NCI-H345 (cell line): ENCODE measurements around the gene NPRL2.

ENCODE experiments used
- DNase-seq: peaks from one replicate; lab custom pipeline; 2025; lab: John Stamatoyannopoulos, UW

NPRL2 gene

DNA sequence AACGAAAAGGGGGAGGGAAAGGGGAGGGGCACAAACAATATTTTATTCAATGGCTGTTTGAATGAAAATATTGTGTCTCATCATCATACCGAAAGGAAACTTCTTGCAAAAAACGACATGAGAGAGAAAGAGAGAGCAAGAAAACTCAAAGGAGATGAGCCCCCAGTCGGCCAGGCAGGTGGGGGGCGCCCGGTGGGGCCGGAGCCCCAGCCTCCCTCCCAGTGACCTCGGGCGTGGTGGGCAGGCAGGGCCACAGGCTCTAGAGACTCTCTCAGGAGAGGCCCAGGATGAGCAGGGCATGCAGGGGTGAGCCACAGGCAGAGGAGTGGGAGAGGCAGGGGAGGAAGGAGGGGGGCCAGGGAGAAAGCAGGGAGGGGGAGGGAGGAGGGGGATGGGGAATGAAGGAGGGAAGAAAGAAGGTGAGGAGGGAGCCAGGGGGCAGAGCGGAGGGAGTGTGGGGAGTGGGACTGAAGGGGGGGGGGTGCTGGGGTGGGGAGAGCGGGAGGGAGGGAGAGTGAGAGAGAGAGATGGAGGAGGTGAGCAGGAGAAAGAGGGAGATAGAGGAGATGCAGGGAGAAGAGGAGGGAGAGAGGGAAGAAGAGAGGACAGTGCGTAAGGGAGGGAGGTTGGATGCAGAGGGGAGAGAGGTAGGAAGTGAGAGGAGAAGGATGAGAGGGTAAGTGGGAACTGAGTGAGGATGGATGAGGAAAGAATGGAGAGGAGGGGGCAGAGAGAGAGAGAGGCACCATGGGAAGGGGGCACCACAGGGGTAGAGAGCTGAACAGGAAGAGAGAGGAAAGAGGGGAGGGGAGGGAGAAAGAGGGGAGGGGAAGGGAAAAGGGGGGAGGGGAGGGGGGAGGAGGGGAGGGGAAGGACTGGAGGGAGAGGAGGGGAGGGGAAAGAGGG lies 22.8 kb upstream of the NPRL2 start:
- DNase-seq = no peak

DNA sequence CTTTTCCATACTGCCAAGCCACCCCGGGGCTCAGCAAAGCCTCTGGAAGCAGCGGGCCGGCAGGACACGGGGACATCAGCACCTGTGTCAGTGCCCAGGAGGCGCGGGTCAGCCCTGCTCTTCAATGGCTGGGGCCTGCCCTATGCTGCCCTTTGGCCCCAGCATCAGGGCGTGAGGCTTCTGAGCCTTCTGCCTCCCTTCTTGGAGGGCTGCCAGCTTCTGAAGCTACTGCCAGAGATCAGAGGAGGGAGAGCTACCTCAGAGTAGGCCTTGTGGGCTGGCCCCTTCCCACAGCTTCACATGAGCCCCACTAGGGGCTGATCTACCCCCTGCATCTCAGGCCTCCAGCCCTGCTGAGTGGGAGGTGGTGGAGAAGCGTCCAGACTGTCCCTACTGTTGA lies 21.8 kb upstream of the NPRL2 start:
- DNase-seq = no peak

DNA sequence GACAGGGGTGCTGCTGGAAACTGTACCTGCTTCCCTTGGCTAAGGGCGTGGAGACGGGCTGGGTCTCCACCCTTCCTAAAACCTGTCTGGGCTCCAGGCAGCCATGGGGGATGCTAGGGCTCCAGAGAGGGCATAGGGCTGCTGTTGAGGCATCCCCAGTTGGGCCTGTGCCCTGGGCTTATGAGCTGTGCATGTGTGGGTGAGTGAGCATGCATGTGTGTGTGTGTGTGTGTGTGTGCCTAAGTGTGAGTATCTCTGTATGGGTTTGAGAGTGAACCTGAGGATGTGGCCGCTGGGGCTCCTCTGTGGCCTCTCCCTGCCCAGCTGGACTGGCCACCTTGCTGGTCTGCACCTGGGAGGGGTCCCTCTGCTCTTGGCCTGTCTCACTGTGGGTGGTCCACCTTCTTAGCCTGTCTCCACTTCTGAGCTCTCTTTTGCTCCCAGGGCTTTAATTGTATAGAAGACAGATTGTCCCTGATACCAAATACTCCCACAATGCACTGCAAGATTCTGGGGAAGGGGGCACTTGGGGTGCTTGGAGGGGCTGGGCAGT lies 20.6 kb upstream of the NPRL2 start:
- DNase-seq = no peak

DNA sequence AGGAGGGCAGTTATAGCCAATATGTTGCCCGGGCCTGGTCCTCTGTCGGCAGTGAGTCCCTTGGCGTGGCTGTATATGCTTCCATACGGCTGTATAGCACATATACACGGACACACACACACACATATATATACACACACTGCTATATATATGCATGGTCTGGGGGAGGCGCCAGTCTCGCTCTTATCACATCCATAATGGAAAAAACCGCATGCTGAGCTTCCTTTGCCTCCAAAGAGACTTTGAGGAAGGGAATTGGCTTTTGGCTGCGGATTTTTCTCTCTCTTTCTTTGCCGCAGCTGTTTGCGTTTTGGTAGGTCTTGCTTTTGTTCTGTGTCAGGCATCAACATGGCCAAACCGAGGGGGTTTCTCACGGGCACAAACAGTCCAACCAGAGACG lies 20.0 kb upstream of the NPRL2 start:
- no peak for DNase-seq

DNA sequence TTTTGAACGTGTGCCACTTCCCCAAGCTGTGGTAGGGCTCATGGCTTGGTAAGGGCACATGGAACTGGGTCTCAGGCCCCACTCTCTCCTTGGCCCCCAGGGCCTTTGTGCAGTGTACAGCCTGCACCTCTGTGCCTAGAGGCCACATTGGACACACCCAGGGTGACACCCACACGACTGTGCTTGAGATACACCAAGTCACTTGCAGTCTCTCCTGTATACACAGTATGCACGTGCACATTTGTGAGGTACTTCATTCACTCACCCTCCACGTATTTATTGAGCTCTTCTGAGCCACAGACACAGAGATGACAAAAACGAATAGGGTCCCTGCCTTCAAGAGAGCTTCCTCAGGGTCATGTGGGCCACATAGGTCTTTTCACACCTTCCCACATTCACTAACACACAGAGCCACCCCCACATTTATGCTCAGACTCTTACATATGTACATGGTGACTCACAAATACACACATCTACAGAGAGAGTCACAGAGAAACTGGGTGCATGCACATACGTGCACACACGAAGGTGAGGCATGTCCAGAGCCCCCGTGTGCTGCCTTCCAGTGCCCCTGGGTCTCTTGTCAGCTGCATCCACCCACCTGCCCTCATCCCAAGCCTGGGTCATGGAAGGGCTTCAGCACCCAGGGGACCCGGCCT lies 18.6 kb upstream of the NPRL2 start:
- no peak for DNase-seq

DNA sequence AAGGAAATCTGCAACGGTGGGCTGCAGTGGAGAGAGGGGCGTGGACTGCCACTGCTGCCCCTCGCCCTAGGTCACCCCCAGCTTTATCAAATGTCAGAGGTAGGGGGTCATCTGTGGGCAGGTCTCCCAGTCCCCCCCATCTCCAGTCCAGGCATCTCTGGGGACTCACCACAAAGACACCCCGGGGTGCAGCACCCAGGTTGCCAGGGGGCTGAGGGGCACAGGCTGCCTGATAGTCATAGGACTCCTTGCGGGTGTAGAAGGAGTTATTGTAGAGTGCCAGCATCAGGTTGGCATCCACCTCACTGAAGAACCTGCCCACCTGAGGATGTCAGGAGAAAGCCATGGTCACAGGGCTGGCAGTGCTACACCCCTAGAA lies 15.3 kb upstream of the NPRL2 start:
- no peak for DNase-seq

DNA sequence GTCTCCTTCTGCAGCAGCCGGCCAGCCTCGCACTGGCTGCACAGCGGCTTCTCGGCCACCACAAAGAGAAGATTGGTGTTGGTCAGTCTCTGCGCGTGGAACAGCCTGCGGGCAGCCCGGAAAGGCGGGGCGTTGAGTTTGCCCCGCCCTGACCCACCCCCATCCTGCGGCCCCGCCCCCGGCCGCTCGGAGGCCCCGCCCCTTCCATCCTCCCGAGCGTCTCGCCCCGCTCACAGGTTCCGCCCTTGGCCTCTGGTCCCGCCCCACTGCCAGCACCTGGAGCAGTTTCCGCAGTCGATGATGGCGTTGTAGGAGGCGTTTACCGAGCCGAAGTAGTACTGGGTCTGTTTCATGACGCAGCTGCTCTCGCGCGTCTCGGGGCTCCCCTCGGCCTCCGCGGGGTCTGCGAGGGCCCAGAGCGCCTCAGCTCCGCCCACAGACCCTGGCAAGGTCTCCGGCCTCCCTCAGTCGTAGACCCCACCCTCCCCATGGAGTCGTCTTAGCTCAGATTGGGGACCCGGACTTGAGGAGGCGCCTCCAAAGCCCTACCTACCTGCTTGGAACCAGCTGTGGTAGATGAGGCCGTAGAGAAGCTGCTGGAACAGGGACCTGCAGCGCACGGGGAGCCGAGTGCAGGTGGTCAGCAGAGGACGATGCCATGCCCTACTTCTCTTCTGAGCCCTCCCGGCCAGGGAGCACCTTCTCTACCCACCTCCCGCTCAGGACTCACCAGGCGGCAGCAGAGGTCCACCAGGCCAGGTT lies 14.7 kb upstream of the NPRL2 start:
- DNase-seq = peak; percentile 85

DNA sequence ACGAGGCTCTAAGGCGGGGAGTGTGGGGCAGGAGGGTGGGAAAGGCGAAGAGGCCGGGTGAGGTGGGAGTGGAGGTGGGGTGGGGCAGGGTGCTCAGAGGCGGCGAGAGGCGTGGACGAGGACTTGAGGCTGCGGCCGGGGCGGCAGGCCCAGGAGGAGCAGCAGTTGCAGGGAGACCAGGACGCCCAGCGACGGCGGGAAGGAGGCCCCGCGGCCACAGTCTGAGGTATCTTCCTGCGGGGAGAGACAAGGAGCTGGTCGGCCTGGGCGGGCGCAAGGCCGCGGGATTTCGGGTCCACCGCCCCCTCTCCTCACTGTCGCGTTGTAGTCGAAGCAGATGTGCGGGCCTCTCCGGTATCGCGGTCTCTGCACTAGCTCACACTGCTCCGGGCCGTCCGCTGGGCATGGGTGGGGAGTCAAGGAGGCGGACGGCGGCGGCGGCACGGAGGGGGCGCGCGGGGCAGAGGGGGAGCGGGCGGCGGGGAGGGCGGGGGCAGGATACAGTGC lies 14.1 kb upstream of the NPRL2 start:
- DNase-seq = no peak

DNA sequence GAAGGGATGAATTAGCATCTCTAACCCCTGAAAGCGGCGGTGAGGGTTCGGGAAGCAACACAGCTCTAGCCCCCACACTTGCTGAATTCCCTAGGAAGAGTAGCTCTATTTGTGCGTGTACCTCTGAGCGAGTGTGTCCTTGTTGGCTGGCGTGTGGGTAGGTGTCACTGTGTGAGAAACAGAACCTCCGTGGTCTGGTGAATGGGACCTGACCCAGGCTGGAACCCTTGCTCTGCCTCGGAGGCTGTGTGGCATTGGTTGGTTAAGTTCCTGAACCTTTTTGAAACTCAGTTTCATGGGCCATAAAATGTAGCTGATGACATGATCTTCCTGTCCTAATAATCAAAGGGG lies 9.2 kb upstream of the NPRL2 start:
- DNase-seq = no peak

DNA sequence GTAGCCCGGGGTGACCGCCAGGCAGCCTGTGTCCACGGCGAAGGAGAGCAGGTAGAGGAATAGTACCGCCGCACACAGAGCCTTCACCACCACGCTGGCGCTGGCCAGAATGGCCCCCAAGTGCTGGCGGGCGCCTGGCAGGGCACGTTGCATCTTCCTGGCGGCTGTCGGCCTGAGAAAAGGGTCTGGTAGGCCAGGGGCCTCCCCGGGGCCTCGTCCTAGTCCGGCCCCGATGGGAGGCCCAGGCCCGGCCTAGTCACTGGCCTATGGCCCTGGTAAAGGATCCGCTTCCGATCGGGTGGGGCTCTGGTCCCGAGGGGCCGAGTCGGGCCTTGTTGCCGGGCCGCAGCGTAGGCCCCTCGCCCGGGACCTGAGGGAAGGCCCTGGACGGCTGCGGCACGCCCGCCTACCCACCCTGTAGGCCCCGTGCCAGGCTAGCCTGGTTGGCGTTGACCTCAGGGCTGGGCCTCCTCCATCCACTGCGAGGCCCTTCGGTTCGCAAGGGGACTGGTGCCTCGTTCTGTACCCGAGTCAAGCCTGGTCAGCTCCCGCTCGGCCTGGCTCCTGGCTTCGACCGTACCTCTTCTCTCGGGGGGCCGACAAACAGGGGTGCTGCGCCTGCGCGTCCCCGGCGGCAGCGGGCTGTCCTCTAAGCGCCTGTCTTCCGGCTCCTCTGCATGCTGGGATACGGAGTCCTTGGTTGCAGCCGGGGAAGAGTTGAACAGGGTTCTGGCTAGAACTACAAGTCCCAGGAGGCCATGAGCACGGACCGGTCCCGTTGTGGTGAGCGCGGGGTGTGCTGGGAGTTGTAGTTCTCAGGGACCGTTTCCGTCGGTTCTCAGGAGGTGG lies 8.6 kb upstream of the NPRL2 start, which contains the start of gene TMEM115:
Gene TMEM115, minus strand, starts transcription at position 611 of the 849 bp plus-strand sequence. Its CDS starts 458 bp downstream, at position 153.
- peak; percentile 95 for DNase-seq

DNA sequence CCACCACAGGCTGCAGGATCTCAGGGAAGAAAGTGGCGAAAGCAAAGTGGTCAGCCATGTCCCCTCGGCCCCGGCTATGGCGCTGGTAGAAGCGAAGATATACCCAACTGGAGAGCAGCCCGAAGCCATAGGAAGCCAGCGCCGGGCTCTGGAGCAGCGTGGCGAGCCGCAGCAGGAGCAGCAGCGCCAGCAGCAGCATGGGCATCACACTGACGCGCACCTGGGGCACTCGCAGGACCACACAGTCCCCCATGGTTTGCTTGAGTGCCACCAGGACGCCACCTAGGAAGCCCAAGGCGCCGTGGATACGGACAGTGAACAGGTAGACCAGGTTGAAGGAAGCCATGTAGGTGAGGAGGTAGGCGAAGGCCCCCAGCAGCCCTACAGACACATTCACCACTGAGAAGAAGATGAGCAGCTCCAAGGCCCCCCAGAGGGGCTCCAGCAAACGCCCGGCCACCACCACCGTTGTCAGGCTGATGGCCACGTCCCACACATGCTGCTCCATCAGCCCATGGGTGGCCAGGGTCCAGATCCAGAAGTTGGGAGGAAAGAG lies 7.9 kb upstream of the NPRL2 start:
- DNase-seq = no peak

DNA sequence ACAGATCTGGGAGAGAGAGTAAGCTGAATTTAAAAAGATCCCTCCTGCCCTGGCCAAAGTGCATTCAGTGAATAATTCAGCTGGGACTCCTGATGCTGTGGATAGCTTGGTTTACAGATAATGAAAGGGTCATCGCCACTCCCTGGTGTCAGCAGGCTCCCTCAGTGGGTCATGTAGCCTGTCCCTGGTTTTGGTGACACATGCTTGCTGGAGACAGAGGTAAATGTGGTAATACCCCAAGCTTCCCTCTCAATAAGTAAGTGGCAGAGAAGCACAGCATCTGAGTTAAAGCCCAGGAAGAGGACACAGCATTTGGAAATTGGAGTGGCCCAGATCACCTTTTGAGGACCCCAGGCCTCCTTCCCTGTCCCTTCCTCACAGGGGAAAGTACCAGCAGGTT lies 6.9 kb upstream of the NPRL2 start:
- no peak for DNase-seq

DNA sequence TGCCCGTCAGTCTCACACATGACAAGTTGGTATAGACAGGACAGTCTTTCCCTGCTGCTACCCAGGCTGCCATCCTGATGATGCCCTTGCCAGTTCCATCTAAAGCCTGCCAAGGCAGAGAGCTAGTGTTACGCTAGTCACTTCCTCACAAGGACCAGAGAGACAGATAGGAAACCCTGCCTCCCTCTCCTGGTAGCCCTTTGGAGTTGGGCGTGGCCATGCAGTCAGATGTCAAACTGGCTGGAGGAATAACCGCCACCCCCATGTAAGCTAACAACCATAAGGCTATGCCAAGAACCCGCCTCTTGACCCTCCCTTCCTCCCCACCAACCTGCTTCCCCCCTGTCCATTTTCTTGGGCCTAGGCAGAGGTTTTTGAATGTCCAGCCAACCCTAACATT lies 6.0 kb upstream of the NPRL2 start:
- DNase-seq = no peak

DNA sequence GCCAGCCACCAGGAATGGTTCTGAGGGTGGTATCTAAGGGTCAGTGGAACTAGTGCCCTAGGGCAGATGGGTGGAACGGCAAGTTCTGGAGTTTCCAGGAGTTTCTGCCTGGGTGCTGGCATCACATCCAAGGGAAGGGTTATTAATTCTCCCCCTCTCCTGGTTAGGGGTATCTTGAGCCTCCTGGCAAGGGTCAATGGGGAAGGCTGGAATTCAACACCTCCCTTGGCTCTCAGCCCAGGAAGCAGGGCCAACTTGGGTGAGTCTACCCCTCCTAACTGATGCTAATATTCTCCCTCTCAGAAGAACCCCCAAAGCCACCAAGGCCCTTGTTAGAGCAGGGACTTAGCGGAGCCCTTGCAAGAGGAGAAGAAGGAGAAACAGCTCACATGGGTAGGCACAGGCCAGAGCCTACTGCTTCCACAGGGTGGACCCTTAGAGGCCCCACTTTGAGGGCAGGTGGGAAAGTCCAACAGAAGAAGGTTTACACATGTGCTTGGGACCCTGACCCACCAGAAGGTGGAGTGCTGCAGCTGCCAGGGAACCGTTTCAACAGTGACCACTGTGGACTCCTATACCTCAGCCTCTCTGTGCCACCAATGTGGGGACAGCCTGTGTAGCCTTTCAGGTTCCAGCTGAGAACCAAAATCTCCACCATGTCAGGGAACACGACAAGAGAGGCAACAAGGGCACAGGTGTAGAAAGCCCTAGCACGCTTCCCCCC lies 5.4 kb upstream of the NPRL2 start:
- no peak for DNase-seq

DNA sequence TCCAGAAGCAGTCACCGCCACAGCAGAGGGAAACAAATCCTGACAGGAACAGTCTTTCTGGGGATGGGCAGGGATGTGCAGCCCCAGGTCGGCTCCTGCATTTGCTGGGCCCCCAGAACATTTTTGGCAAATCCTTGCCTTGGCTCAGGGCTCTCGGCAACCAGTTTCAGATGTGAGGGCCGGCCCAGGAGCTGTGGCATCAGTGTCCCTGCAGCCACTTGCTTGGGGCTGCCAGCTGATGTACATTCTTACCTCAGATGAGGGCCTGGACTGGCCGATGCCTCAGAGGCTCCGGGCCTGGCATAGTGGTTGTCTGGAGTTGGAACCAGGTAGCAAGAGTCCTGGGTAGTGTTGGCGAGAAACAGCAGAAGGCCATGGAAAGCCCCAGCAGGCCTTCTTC lies 4.3 kb upstream of the NPRL2 start:
- no peak for DNase-seq

DNA sequence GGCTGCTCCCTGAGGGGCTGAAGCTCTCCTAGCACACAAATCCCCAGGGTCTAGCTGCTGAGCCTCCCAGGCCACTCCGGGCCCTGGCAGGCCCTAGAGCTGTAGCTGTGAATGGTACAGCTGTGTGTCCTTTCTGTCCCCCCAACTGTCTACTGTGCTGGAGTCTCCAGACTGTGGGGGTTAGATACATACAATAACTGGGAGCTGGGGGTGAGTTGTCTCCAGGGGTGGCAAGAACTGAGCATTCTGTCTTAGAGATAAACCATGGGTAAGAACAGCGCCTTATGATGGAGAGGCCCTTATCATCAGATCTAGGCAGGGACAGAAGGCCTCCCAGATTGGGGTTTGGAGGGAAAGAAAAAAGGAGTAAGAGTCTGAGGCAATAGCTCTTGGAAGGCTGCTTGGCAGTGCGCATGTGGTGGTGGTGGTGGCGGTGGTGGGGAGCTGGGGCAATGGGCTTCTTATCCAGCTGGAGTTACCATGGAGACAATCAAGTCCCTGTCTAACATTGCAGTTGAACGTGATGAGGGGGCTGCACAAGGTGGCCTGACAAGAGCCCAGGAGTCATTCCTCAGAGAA lies 3.7 kb upstream of the NPRL2 start:
- no peak for DNase-seq

DNA sequence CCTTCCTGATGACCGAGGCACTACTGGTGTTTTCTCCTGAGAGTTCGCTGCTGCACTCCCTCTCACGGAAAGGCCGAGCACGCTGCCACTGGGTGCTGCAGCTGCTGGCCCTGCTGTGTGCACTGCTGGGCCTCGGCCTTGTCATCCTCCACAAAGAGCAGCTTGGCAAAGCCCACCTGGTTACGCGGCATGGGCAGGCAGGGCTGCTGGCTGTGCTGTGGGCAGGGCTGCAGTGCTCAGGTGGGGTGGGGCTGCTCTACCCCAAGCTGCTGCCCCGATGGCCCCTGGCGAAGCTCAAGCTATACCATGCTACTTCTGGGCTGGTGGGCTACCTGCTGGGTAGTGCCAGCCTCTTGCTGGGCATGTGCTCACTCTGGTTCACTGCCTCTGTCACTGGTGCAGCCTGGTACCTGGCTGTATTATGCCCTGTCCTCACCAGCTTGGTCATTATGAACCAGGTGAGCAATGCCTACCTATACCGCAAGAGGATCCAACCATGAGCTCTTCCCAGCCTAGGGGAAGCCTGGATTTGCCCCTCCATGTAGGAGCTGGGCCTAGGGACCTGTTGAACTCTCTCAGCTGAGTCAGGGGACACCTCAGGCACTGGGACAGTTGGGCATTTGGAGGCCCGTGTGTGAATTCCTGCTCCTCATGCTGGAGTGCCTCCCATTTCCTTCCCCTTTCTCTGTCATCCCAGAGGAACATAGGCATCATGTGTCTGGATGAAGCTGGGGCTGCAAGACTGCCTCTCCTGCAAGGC lies 2.9 kb upstream of the NPRL2 start:
- no peak for DNase-seq

DNA sequence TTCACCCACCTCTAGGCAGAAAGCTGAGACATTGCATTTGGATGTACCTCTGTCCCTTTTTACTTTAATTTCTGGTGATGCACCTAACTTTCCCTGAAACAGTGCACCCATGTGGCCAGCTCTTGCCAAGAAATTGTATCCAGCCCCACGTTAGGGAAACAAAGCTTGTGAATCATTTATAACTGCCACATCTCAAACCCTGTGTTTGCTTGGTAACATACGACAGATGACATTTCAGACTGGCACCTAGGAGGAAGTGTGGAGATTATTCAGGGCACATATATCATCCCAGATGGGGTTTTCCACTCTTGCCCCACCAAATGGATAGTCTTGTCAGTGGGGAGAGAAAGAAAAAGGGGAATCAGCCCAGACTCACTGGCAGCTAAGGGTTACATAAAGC lies 2.2 kb upstream of the NPRL2 start:
- no peak for DNase-seq

DNA sequence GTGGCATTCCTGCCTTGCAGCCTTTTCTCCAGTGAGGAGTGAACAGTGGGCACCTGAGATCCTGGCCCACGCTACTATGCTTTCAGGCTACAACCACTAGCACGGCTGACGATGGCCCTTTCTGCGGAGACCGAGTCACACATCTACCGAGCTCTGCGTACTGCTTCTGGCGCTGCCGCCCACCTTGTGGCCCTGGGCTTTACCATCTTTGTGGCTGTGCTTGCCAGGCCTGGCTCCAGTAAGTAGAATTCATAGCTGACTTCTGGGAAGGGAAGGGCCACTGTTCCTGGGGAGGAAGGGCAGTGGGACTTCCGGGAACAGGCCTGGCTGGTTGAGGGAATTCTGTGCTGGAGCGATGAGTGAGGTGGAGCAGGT lies 735 bp upstream of the NPRL2 start:
- peak; percentile 23 for DNase-seq

DNA sequence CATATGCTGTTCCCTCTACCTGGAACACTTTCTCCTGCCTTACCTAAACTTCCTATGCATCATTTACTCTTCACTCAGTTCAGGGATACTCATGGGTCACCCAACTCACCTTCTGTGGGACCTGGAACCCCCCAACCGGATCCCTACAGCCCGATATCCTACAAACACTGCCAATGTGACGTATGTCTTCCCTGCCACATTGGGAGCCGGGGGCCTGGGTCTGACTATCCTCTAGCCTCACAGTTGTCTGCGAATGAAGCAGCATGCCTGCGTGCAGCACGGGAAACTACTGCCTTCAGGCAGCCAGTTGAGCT lies 405 bp downstream of the NPRL2 start:
- no peak for DNase-seq
